Fibroblast of lung (primary cell): Measurements from ENCODE around the gene HBP1. TPM values are rescaled to one million over a fixed set of nuclear protein-coding genes. Genes with fewer than 3 reads are reported as not detected.

Experiments
- DNase-seq, 2 donors: peaks; one replicate each; pipeline versions ENCODE4 v3.0.0 to v3.0.0-alpha.2; 2010; ENCODE audit warnings: low read depth in 2 of 2
- H2AFZ ChIP-seq: 2 replicates; pipeline ENCODE4 v1.5.1; 2012; ENCODE audit warnings: low read length, control low read depth, inconsistent platforms
- H3K27ac ChIP-seq: 2 replicates; pipeline ENCODE4 v1.5.1; 2011; ENCODE audit warnings: low read length, control low read depth; ENCODE audit not compliant: insufficient read depth
- H3K27me3 ChIP-seq: 2 replicates; pipeline ENCODE4 v1.5.1; 2011; ENCODE audit warnings: mild to moderate bottlenecking, low read length; ENCODE audit not compliant: control insufficient read depth, insufficient read depth
- H3K36me3 ChIP-seq: 2 replicates; pipeline ENCODE4 v1.5.1; 2011; ENCODE audit warnings: low read length; ENCODE audit not compliant: control insufficient read depth, insufficient read depth
- H3K4me1 ChIP-seq: 2 replicates; pipeline ENCODE4 v1.5.1; 2011; ENCODE audit warnings: low read length; ENCODE audit not compliant: control insufficient read depth, insufficient read depth; ENCODE audit errors: extremely low read depth
- H3K4me2 ChIP-seq: 2 replicates; pipeline ENCODE4 v1.5.1; 2011; ENCODE audit warnings: low read length, control low read depth; ENCODE audit not compliant: insufficient read depth; ENCODE audit errors: extremely low read depth
- H3K4me3 ChIP-seq, 4 experiments: fragments of 200-600 bp in 1 of 4; sonication (generic) in 1 of 4; replicated peaks in 1 of 4; 2 replicates each; pipeline ENCODE4 v1.5.1; 2011 to 2016; ENCODE audit warnings: low read length in 4 of 4, low read depth in 3 of 4, mild to moderate bottlenecking in 3 of 4, control low read depth in 2 of 4, inconsistent platforms in 1 of 4, mixed read lengths in 1 of 4; ENCODE audit not compliant: insufficient read depth in 1 of 4; ENCODE audit errors: control extremely low read depth in 1 of 4
- H3K79me2 ChIP-seq: 2 replicates; pipeline ENCODE4 v1.5.1; 2012; ENCODE audit warnings: mild to moderate bottlenecking, low read length, inconsistent platforms; ENCODE audit not compliant: control insufficient read depth, insufficient read depth
- H3K9ac ChIP-seq: 2 replicates; pipeline ENCODE4 v1.5.1; 2011; ENCODE audit warnings: mild to moderate bottlenecking, low read length, control low read depth; ENCODE audit not compliant: insufficient read depth
- H3K9me3 ChIP-seq: 2 replicates; pipeline ENCODE4 v1.5.1; 2012; ENCODE audit warnings: low read depth, low read length; ENCODE audit not compliant: control insufficient read depth, insufficient read depth
- H4K20me1 ChIP-seq: 2 replicates; pipeline ENCODE4 v1.5.1; 2011; ENCODE audit warnings: low read length; ENCODE audit not compliant: control insufficient read depth, insufficient read depth; ENCODE audit errors: extremely low read depth
- CTCF ChIP-seq, 2 donors: IDR thresholded peaks in 1 of 2; conservative IDR thresholded peaks in 1 of 2; 1 replicate in 1 of 2; 2 replicates in 1 of 2; pipeline ENCODE4 v1.5.1; 2011 to 2012; ENCODE audit warnings: low read length in 2 of 2, control low read depth in 1 of 2, inconsistent platforms in 1 of 2, low read depth in 1 of 2, mild to moderate bottlenecking in 1 of 2
- EZH2 ChIP-seq: IDR thresholded peaks from 2 replicates; pipeline ENCODE4 v1.5.1; 2012; ENCODE audit warnings: low read length, control low read depth, mild to moderate bottlenecking; ENCODE audit errors: missing control alignments
- polyA plus RNA-seq, 2 donors: library from polyadenylated mRNA; depleted of rRNA in 1 of 2; stranded (reverse) in 1 of 2; unstranded in 1 of 2; fragments of >200 nt; gene quantifications; 2 replicates each; pipeline ENCODE4 v1.2.1, GENCODE V29; 2011 to 2012; ENCODE audit warnings: missing spikeins in 1 of 2
- total RNA-seq: library from RNA; depleted of rRNA; stranded (reverse); fragments of >200 nt; gene quantifications from 2 replicates; pipeline ENCODE4 v1.2.1, GENCODE V29; 2014

HBP1 gene
- total and polyA plus RNA-seq, 2 donors (not counting 1 experiment from before 2014, with no cell fraction given), result 72.9 to 122 TPM

- Histone ChIP-seq H3K79me2 (no peaks in the 10 kb centered on the region), H3K4me3 (no peak overlapping the region), H3K4me1 (peaks cover 4% of the 10 kb centered on the region), H3K27me3 (no peaks in the 10 kb centered on the region), H3K9me3 (no peaks in the 10 kb centered on the region), H4K20me1 (no peaks in the 10 kb centered on the region), H2AFZ (no peak overlapping the region), H3K27ac (no peak overlapping the region), H3K36me3 (no peaks in the 10 kb centered on the region), H3K4me2 (no peak overlapping the region), H3K9ac (no peak overlapping the region)
- TF ChIP-seq EZH2 (no peak), CTCF (conservative IDR thresholded peaks at IDR 0.05 in 1 of 2, IDR thresholded peaks at IDR 0.05 in 1 of 2; ENCODE audit: low read depth in 1 of 2, low read length in 2 of 2) (peak; percentile 53 to 59)
- peak; percentile 56 to 83 for DNase-seq
Measured at GRCh38 chr7:107150375-107151073, 18.3 kb upstream of the HBP1 start.

- Histone ChIP-seq H3K9me3 (no peaks in the 10 kb centered on the region), H2AFZ (no peak overlapping the region), H3K4me2 (no peak overlapping the region), H3K9ac (no peak overlapping the region), H3K79me2 (no peaks in the 10 kb centered on the region), H3K4me3 (no peak overlapping the region), H3K36me3 (no peaks in the 10 kb centered on the region), H3K27me3 (no peaks in the 10 kb centered on the region), H3K27ac (no peak overlapping the region), H3K4me1 (peaks cover 4% of the 10 kb centered on the region), H4K20me1 (no peaks in the 10 kb centered on the region)
- no peak for DNase-seq
- TF ChIP-seq EZH2, result no peak
- TF ChIP-seq CTCF (conservative IDR thresholded peaks at IDR 0.05 in 1 of 2, IDR thresholded peaks at IDR 0.05 in 1 of 2; ENCODE audit: low read depth in 1 of 2, low read length in 2 of 2), result no peak
Measured at GRCh38 chr7:107151538-107151937, 17.3 kb upstream of the HBP1 start.

- no peaks in the 10 kb centered on the region for H4K20me1 ChIP-seq
- H3K9ac ChIP-seq, result no peak overlapping the region
- peak in 1 of 2 donors; percentile 5 for TF ChIP-seq CTCF (conservative IDR thresholded peaks at IDR 0.05 in 1 of 2, IDR thresholded peaks at IDR 0.05 in 1 of 2; ENCODE audit: low read depth in 1 of 2, low read length in 2 of 2)
- no peak for TF ChIP-seq EZH2
- no peak overlapping the region for H3K4me2 ChIP-seq
- no peaks in the 10 kb centered on the region for H3K79me2 ChIP-seq
- DNase-seq, result peak; percentile 62 to 63
- H3K4me1 ChIP-seq, result peaks cover 4% of the 10 kb centered on the region
- H2AFZ ChIP-seq, result no peak overlapping the region
- H3K36me3 ChIP-seq, result no peaks in the 10 kb centered on the region
- H3K9me3 ChIP-seq, result no peaks in the 10 kb centered on the region
- H3K27me3 ChIP-seq, result no peaks in the 10 kb centered on the region
- H3K4me3 ChIP-seq, result no peak overlapping the region
- no peak overlapping the region for H3K27ac ChIP-seq
Measured at GRCh38 chr7:107152011-107152410, 16.8 kb upstream of the HBP1 start.
